HG03457 (cell line): Measurements from ENCODE around the gene USP17L11.
"Not testable (repeated sequence)": the region's sequence is repeated elsewhere in the genome, so short reads cannot be mapped to it uniquely, and the experiment has no call there.

Experiments used
- ATAC-seq: cut with Tn5 transposase; IDR thresholded peaks from one replicate; pipeline ENCODE4 v1.9.1; 2021; ENCODE audit warnings: moderate number of reproducible peaks; ENCODE audit not compliant: unreplicated experiment

USP17L11 gene

GRCh38 chr4:9215105-9215504 lies at the start of gene USP17L11:
USP17L11 (plus strand) TSS chr4:9215405; CDS start chr4:9215405, 0 bp downstream.
- ATAC-seq: not testable (repeated sequence)

- ATAC-seq: not testable (repeated sequence)
Observed at GRCh38 chr4:9165990-9166389, 49.2 kb upstream of the USP17L11 start.

GRCh38 chr4:9169791-9170459 lies 45.3 kb upstream of the USP17L11 start, which contains the start of gene FAM90A26:
FAM90A26 (plus strand) TSS chr4:9170409; CDS start chr4:9173173, 2,764 bp downstream.
- not testable (repeated sequence) for ATAC-seq

GRCh38 chr4:9210357-9210756 lies 4.8 kb upstream of the USP17L11 start, which contains the start of gene USP17L10:
USP17L10 (plus strand) TSS chr4:9210657; CDS start chr4:9210657, 0 bp downstream.
- not testable (repeated sequence) for ATAC-seq

- not testable (repeated sequence) for ATAC-seq
Observed at GRCh38 chr4:9214701-9215100, 504 bp upstream of the USP17L11 start.

GRCh38 chr4:9219852-9220251 lies 4.6 kb downstream of the USP17L11 start, which contains the start of gene USP17L12:
USP17L12 (plus strand) TSS chr4:9220152; CDS start chr4:9220152, 0 bp downstream.
- ATAC-seq: not testable (repeated sequence)

- ATAC-seq: not testable (repeated sequence)
Observed at GRCh38 chr4:9224596-9224995, 9.4 kb downstream of the USP17L11 start, which contains the start of gene USP17L13. USP17L13 (plus strand) TSS chr4:9224896; CDS start chr4:9224896, 0 bp downstream.

GRCh38 chr4:9230249-9230648 lies 15.0 kb downstream of the USP17L11 start:
- not testable (repeated sequence) for ATAC-seq

- not testable (repeated sequence) for ATAC-seq
Observed at GRCh38 chr4:9234085-9234484, 18.9 kb downstream of the USP17L11 start, which contains the start of gene USP17L15. USP17L15 (plus strand) TSS chr4:9234385; CDS start chr4:9234385, 0 bp downstream.

GRCh38 chr4:9238461-9238860 lies 23.3 kb downstream of the USP17L11 start:
- not testable (repeated sequence) for ATAC-seq

- ATAC-seq: not testable (repeated sequence)
Observed at GRCh38 chr4:9243579-9243978, 28.4 kb downstream of the USP17L11 start, which contains the start of gene USP17L17. USP17L17 (plus strand) TSS chr4:9243879; CDS start chr4:9243879, 0 bp downstream.

GRCh38 chr4:9247953-9248680 lies 32.9 kb downstream of the USP17L11 start, which contains the start of gene USP17L18:
USP17L18 (plus strand) TSS chr4:9248630; CDS start chr4:9248630, 0 bp downstream.
- not testable (repeated sequence) for ATAC-seq

GRCh38 chr4:9253078-9253477 lies 37.9 kb downstream of the USP17L11 start, which contains the start of gene USP17L19:
USP17L19 (plus strand) TSS chr4:9253378; CDS start chr4:9253378, 0 bp downstream.
- not testable (repeated sequence) for ATAC-seq

- not testable (repeated sequence) for ATAC-seq
Observed at GRCh38 chr4:9257824-9258223, 42.6 kb downstream of the USP17L11 start, which contains the start of gene USP17L20. USP17L20 (plus strand) TSS chr4:9258124; CDS start chr4:9258124, 0 bp downstream.

GRCh38 chr4:9262572-9262971 lies 47.4 kb downstream of the USP17L11 start, which contains the start of gene USP17L21:
USP17L21 (plus strand) TSS chr4:9262872; CDS start chr4:9262872, 0 bp downstream.
- ATAC-seq: not testable (repeated sequence)
